HG03571 (cell line): ENCODE results near the gene LPP.

Experiments
- ATAC-seq: cut with Tn5 transposase; IDR thresholded peaks from one replicate; pipeline ENCODE4 v1.9.1; 2021; ENCODE audit not compliant: unreplicated experiment

Gene LPP

DNA sequence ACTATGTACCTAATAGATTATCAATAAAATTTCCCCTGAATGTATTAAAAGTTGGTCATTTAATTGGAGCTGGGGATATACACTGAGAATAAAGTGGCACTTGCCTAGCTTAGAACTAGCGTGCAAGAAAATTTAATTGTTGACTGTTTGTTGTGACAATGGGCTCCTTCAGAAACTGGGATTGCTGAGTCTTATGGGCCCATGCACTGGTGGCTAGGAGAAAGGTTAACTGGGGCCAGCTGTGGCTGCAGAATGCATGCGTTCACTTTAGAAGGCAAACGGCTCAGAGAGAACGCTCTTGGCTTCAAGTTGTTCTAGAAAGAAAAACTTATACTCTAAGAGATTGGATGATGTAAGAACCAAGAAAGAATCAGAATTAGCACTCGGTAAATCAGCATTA, 18.7 kb upstream of the LPP start:
- no peak for ATAC-seq

DNA sequence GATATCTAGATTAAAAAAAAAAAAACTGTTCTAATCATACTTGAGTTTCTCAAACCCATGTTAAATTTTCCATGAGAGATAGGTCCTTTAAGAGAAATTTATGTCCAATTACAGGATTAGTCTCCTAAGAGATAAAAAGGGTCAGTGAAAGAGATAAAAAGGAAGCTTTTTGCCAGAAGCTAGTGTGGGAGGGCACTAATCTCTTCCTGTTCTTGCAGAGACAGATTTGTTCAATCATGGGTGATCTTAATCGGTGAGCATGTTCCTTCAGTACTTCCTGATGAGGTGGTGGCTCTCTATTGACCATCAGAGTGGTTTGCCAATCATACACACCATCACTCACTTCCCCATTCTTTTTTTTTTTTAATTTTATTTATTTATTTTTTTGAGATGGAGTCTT, 16.9 kb upstream of the LPP start:
- no peak for ATAC-seq

DNA sequence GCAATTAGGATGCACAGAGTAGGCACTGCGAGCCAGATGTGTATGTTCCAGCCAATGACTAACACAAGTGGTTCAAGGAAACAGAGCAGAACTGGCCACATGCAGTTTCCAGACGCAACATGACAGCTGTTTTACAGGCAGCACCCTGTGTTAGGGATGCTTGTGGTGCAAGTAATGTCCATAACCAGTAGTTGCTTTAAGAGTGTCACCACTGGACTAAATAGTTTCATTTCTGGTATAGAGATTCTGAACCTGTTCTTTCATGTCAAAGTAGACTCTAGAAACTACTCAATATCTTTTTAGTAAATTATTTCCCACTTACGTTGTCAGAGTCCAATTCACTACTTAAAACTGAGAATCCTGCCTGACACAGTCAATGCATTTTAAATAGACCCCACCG, 14.5 kb upstream of the LPP start:
- no peak for ATAC-seq

DNA sequence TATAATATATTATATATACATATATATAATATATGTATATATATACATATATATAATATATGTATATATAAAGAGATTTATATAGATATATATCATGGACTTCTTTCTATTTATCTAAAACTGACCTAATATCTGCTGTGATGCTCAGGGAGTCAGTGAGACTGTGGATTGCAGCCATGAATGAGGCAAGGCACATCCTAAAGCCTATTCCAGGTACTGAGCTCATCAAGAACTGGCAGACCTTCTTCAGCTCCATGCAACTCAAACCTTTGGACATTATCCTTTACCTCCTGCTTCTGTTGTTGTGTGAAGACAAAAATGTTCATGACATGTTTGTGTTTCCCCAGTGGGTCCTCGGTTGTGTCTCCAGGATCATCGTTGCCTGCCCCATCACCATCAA, 7.7 kb upstream of the LPP start:
- ATAC-seq = no peak

DNA sequence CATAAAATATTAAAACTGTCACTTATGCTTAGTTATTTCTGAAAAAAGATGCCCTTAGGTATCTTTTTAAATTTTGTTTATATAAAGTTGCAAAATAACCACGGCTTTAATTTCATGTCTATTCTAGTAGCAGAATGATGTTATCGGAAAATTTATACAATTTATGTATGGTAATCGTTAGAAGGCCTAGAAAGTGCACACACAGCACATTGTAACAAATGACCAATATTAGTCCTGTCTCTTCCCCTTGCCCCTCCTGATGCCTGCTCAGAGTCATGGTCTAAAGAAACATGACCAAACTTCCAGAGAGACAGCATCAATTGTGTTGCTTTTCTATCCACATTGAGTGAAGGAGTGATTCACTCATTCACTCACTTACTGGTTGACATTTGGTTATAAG, 6.2 kb upstream of the LPP start:
- no peak for ATAC-seq

DNA sequence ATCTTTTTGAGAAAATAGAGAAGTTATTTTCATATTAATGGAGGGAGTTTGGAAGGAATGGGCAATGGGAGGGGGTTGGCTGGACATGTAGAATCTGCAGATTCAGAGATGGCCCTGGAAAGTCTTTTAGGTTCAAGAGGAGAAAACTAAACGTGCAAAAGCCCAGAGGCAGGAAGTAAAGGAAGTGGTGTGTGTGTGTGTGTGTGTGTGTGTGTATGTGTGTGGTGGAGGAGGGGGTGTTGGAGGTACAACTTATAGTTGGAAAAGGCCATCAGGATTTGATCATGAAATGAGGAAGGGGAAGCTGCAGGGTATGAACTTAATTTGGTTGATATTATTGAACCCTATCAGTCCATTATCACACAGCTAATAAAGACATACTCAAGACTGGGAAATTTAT, 5.6 kb upstream of the LPP start:
- no peak for ATAC-seq

DNA sequence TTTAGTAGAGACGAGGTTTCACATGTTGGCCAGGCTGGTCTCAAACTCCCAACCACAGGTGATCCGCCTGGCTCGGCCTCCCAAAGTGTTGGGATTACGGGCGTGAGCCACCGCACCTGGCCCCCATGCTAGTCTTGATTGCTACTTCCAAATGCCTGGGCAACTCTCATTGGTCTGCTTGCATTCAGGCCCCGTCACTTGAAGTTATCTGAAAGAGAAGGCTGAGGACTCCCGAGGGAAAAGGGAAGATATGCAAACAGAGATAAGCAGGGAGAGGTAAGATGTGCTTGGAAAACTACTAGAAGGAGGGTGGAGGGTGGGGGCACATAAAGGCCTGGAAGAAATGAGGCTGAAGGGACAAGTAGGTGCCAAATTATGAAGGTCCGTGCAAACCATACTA, 4.4 kb upstream of the LPP start:
- ATAC-seq = no peak

DNA sequence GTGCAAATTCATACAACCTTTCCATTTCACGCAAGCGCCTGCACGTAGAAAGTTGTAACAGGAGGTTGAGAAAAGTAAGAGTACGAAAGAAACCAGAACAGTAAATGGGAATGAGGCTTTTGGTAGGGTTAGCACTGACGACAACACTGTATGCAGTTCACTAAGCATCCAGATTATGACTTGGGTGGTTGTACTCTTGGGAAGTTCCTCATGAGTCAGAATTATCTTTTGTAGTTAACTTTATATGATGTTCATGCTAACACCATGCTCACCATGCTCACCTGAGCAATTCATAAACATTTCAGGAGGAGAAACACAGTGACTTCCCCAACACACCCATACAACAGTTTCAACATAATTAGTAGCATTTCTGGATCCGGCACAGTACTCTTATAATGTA, 3.0 kb upstream of the LPP start:
- ATAC-seq = no peak

DNA sequence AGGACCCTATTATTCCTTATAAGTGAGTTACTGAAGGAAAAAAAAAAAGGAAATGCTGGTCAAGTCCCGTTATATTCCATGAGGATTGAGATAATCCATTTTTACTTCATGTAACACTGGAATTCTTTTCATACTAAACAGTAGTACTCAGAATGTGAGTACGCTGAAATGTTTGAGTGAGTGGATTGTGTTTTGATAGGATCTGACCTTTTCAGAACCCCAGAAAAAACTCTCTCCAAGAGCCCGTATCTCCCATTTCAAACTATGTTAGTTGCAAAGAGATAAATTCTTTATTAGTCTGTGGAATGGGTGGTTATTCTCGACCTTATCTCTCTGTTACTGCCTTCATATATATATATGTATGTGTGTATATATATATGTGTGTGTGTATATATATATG, 2.5 kb upstream of the LPP start:
- no peak for ATAC-seq

DNA sequence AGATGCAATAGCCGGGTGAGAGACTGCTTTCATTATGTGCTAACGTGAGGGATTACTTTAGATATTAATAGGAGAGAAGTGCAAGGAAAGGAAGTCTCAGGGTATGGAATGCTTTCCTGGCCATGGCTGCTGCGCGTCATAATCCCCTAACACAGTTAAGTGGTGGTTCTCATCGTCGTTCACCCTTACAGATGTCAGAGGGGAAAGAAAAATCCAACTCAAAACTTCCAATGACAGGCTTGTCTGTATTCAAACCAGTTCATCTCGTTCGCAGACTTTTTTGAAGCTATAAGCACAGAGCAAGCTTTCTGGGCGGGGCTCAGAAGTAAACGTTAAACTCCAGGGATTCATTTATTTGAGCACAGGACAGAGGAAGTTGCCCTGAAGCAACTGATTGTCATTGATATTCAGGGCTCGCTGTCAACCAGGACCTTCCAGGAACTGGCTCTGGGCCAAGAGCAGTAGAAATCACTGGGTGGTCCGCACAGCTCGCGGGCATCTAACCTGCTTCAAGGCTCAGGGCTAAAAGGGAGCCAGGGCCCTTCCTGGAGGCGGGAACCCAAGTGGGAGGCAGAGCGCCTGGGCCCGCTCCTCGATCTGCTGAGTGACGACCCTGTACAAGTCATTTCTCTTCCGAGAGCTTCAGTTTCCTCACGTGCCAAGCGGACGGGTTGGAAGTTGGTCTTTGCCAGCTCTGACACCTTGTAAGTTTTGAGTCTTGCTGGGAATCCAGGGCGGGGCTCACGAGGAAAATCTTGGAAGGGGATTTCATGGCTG, 1.1 kb upstream of the LPP start:
- no peak for ATAC-seq

DNA sequence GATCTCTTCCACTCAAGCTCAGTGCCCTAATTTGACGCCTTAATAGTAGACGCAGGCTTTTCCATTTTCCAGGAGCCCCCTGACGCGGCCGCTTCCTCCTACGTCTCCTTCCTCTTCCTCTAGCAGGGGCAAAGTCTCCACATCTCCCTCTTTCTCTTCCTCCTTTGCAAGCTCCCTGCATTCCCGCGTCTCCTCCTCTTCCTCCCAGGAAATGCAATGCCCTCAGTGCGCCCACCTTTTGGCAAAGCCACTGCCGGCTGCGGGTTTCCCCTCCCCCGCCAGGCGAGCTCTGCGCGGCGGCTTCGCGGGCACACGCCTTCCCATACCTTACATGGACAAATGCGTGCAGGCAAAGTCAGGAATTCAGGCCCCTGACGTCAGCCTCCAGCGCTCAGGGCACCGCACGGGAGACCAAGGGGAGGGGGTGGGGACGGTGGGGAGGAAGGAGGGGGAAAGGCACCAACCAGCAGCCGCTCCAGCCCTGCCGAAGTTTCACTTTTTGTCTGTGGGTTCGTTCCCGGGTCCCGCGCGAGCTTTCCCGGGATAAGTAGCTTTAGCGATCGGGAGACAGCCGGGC, 432 bp upstream of the LPP start:
- peak; percentile 27 for ATAC-seq

DNA sequence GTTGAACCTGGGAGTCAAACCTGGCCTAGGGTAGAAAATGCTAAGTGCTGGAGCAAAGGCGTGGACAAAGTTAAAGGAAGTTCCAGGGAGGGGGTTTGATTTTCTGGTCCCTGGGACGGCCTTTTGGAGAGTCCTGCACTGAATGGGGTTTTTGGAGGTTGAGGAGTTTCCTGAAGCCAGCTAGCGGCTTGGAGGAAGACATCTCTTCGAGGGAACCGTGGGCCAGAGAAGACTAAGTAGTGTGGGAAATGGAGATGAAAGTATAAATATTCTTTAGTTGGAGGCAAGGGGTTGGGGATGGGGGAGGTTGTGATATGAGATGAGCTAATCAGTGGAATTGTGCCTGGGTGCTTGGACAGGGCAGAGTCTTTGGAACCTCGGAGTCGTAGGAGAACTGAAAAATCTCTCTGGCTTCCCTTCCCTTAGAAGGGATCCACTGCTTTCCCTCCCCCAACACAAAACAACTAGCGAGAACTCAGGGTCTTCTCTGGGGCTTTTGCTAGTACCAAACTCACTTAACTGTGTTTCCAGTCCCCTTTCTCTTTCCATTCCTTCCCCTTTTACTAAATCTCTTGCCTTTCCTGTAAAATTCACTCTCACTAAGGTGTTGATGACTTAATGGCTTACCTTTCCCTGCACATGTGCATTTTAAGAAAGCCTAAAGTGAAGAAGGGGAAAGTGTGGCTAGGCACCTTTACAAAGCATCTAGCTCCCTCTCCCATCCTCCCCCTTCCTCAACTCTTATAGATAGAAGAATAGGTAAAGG, 1.0 kb downstream of the LPP start:
- ATAC-seq = no peak

DNA sequence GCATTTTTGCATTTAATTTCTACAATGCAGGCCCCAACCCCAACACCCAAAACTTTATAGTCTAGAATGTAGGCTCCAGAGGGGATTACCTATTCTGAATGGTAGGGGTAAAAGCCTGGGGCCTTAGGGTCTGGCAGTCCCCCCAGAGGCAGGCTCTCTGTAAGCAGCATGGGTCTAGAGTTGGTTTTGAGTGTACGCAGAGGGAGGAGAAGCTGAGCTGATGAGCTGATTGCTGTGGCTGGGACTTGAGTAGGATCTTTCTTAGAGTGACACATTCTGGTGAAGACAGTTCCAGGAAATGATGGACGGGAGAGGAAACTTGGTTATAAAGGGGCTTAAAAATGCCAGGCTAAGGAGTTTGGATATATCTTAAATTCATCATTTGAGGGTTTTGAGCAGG, 2.1 kb downstream of the LPP start:
- no peak for ATAC-seq

DNA sequence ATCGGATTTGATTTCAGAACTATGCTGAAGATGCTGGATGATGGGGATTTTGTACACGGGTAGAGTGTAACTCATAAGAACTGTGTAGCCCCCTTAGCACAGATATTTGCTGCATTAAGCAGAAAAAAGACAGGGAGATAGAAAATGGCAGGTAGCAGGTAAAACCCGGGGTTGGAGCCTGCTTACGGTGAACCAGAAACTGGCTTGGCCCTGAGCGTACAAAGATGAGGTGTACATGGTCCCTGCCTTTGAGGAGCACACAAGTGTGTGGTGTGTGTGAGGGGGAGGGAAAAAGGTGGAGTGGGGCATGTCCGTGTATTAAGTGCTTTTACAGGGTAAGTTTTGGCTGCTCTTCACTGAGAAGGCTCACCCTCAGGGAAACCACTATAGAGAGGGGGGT, 3.5 kb downstream of the LPP start:
- ATAC-seq = no peak

DNA sequence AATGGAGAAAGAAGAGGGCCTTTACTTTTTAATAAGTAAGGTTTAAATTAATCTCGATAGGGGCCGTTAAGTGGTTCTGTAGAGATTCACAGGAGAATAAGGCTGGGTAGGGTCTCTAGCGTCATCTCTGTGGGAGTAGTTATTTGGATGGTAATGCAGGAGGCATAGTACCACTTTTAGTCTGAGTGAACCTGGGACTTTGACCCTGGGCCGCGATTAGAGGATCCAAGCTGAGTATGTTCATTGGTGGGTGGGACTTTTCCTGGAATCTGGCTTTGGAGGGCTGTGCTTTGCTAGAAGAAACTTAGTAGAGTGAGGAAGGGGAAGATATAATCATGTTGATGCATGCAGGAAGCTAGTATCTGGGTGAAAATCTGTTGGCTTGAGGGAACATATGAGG, 4.0 kb downstream of the LPP start:
- no peak for ATAC-seq

DNA sequence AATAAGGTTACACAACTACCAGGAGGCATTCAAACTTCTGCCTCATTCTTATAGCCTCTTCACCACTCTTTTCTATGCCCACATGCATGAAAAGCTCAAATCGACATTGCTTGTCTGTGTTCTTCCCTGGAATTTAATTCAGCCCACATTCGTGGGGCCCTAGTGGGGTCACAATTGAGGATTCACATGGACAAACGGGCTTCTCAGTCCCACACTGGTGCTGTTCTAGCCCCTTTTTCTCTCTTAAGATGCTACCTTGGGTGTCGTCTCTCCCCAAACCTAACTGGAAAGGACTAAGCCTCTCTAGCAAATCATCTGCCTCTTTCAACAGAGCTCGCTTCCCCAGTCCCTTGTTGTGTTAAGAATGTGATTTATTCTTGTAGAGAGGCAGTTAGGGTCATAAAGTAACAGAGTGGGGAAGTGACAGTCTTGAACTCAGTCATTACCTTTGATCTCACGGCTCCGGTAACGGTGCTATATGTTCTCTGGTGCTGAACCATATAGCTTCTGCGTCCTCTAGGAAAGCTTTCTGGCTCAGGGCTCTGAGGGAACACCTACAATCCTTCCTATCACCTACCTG, 4.9 kb downstream of the LPP start:
- no peak for ATAC-seq

DNA sequence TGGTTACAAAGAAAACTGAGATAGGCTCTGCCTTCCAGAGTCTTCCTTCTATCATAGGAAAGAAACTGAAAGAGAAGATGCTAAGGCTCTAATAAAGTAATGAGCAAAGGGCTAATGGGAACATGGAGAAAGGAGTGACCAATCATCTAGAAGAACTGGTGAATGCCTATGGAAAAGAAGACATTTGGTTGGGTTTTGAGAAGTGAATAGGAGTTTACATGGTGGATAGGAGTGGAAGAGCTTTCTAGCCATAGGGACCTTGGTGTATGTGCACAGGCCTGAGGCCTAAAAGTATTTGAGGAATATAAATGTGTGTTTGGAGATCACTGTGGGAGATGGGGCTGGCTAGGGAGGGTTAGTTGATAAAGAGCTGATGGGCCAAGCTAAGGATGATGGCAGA, 6.8 kb downstream of the LPP start:
- no peak for ATAC-seq

DNA sequence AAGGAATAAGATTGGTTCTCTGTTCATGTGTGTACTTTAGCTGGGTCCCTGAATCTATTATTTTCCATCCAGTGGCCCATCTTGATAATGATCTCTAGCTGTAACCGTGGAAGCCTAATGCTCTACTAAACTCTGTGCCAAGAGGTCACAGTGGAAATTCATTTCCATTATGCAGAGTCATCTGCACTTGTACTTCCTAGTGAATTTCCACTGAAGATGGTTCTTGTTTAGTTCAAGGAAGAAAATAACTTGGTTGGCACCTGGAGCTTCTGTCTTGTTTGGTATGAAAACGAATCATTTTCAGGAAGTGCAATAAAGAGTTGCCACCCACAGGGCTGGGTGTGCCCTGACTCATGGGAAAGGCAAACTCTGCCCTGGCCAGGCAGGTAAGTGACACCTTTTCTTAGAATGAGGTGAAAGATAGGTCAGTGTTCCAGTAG, 10.3 kb downstream of the LPP start:
- no peak for ATAC-seq

DNA sequence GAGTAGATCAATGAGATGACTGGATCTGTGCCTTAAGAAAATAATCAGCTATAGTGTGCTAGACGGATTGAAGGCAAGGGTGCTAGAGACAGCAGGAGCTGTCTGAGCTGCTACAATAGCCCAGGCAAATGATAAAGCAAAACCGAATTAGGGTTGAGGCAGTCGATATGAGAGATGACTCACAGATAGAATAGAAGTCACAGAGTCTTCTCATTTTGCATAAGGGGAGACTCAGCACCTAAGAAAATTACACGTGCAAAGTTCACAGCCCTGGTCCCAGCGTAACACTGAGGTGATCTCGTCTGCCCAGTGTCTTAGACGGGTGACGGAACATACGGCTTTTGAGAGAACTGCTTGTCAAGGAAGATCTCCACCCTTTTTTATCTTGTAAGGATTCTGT, 11.6 kb downstream of the LPP start:
- no peak for ATAC-seq

DNA sequence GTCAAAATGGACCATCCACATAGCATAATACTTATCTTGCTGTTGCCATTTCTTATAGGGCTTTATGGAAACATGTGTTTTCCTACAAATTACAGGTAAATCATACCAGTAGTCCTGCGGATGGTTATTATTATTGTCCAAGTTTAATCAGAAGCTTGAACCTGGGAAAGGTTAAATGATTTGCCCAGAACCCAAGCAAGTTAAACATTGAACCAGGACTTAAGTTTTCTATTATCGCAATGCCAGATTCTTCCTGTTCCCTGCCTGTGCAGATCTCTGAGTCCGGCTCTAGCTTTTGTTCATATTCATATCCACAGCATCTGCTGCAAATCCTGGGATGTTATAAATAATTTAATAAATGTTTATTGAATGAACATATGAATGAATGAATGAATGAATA, 12.5 kb downstream of the LPP start:
- no peak for ATAC-seq

DNA sequence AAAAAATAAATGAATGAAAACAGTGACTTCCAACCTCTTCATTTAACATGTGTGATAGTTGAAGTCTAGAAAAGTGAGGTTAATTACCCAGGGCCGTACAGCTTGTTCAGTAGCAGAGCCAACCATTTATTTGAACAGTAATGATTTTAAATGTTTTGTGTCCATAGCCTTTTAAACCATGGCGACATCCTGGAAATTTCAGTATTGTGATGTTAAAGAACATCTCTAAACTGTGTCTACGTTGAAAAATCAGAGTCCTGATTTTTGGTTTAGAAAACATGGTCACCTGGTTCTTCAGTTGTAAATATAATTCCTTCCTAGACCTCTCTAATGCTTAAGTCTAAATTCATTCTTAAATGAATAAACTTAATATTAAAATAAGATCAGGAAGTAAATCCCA, 14.2 kb downstream of the LPP start:
- ATAC-seq = no peak

DNA sequence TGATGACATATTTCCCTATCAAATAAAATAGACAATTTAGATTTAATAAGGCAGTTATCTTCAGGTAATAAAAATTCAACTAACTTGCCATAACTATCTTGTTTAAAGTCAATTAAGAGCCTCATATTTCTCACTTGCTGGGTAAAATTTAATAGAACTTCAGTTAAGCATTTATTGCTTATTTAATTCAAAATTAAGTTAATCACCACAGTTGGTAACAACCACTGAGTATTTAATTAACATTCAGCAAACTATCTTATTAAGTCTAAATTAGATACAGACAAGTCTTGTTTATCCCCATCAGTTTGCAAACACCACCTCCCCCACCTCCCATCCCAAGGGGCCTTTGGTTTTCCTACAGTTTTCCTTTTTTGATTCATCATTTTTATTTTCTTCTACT, 14.7 kb downstream of the LPP start:
- no peak for ATAC-seq
